Kidney (tissue), 14 donors: Measurements from ENCODE around the gene MGME1. TPM values are rescaled to one million over a fixed set of nuclear protein-coding genes. Genes with fewer than 3 reads are reported as not detected.

Source experiments
- DNase-seq, 5 donors: peaks; one replicate each; pipeline ENCODE4 v3.0.0-alpha.2; 2013 to 2020
- FAIRE-seq: peaks from 2 replicates; lab custom pipeline; 2012; peaks lifted over from hg19 to GRCh38; lab: Jason Lieb, UNC
- H3K27ac ChIP-seq, 2 donors: one replicate each; pipeline ENCODE4 v1.7.0; 2013; ENCODE audit warnings: low read depth in 2 of 2, low read length in 2 of 2, inconsistent platforms in 1 of 2
- H3K27me3 ChIP-seq: one replicate; pipeline ENCODE4 v1.7.1; 2013; ENCODE audit warnings: low read length, inconsistent platforms; ENCODE audit not compliant: control insufficient read depth, insufficient read depth
- H3K36me3 ChIP-seq, 3 donors: one replicate each; pipeline versions ENCODE4 v1.7.0 to v1.7.1; 2013; ENCODE audit warnings: low read length in 3 of 3, control low read depth in 1 of 3, inconsistent platforms in 1 of 3; ENCODE audit not compliant: insufficient read depth in 3 of 3, control insufficient read depth in 2 of 3
- H3K4me1 ChIP-seq, 3 donors: one replicate each; pipeline versions ENCODE4 v1.7.0 to v1.7.1; 2013; ENCODE audit warnings: low read length in 3 of 3, inconsistent platforms in 1 of 3, low read depth in 1 of 3; ENCODE audit not compliant: control insufficient read depth in 2 of 3, insufficient read depth in 2 of 3
- H3K4me3 ChIP-seq, 3 donors: one replicate each; pipeline versions ENCODE4 v1.7.0 to v1.8.1; 2013; ENCODE audit warnings: low read length in 3 of 3, control low read depth in 1 of 3, inconsistent platforms in 1 of 3
- H3K9ac ChIP-seq, 3 donors: one replicate each; pipeline versions ENCODE4 v1.7.0 to v1.7.1; 2013; ENCODE audit warnings: low read length in 3 of 3, control low read depth in 1 of 3, inconsistent platforms in 1 of 3
- H3K9me3 ChIP-seq, 3 donors: one replicate each; pipeline versions ENCODE4 v1.7.0 to v1.7.1; 2013; ENCODE audit warnings: low read length in 3 of 3, control low read depth in 1 of 3, inconsistent platforms in 1 of 3; ENCODE audit not compliant: control insufficient read depth in 2 of 3, insufficient read depth in 1 of 3
- intact Hi-C: fragments of 100-400 bp; cut with DNase I; formaldehyde crosslinking; loops from one replicate; pipeline ENCODE4 v1.11.1; 2022
- polyA plus RNA-seq: library from polyadenylated mRNA; stranded (reverse); fragments of 350-450 nt; fragmentation: Illumina TruSeq; extraction: RNeasy Lipid Tissue Mini Kit (QIAGEN cat#74804); gene quantifications from one replicate; pipeline ENCODE4 v1.2.3, GENCODE V29; 2014; ENCODE audit warnings: low read depth, low replicate concordance; ENCODE audit not compliant: insufficient read depth
- total RNA-seq: library from RNA; stranded (reverse); fragmentation: NEBNext Ultra II Directional; extraction: Animal tissue kit (Norgen Biotek cat#: 25700); gene quantifications from one replicate; pipeline ENCODE4 v1.2.1, GENCODE V29; 2021
- TF ChIP-seq, protein P1 (sequence below): IDR thresholded peaks from 3 replicates; pipeline ENCODE4 v1.5.1; 2012; ENCODE audit warnings: mild to moderate bottlenecking, moderate library complexity, borderline replicate concordance; ENCODE audit not compliant: insufficient read depth; ENCODE audit errors: extremely low read depth
- donor health status: control.
- donor health status: control.
- donor health status: control.
- donor health status: control.
- donor health status: control.
- donor health status: DM: yes; HTN: yes; CAD: no.
- donor health status: Normal renal cell carcinoma (clear cell type).

The MGME1 gene
- total and polyA plus RNA-seq, 2 donors from 2014 or later = 15.5 to 16.7 TPM

DNA sequence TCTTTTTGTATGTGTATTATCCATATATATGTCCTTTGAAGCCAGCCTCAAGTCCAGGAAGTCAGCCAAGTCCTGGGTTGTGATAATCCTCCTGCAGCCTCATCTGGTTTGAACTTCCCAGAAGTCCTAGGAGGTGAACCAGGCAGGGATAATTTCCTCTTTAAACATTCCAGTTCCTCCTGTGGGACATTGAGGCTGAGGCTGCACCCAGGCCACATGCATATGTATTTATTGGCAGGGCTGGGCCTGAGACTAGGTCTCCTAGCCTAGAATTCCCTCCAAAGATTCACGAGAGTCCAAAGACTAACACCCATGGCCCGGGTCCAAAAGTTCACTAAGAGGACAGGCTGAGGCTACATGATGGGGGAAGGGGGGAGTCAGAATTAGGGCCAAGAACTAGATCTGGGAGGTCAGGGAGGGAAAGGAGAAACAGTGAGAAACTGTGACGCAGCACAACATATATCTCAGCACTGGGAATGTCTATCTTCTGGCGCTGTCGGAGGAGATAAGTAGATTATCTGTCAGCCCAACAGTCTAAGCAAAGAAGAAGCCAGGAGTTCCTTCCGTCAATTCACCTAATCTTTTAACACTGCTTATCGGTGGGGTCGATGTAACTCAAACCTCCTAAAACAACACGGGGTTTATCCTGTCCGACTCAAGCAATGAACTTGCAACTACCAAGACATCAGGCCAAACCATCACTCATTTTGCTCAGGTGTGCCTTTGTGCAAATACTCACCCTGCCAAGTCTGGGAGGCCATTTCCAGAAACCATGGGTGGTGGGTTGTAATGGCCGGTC, 43.5 kb upstream of the MGME1 start:
- Histone ChIP-seq H3K9me3 (no peaks in the 10 kb centered on the region), H3K27me3 (no peaks in the 10 kb centered on the region), H3K9ac (no peak overlapping the region), H3K4me1 (no peaks in the 10 kb centered on the region), H3K36me3 (no peaks in the 10 kb centered on the region), H3K27ac (no peak overlapping the region), H3K4me3 (no peak overlapping the region)
- no peak for FAIRE-seq
- intact Hi-C loops = no loop called here
- DNase-seq = peak in 1 of 5 donors; percentile 66
- TF ChIP-seq, protein P1, sequence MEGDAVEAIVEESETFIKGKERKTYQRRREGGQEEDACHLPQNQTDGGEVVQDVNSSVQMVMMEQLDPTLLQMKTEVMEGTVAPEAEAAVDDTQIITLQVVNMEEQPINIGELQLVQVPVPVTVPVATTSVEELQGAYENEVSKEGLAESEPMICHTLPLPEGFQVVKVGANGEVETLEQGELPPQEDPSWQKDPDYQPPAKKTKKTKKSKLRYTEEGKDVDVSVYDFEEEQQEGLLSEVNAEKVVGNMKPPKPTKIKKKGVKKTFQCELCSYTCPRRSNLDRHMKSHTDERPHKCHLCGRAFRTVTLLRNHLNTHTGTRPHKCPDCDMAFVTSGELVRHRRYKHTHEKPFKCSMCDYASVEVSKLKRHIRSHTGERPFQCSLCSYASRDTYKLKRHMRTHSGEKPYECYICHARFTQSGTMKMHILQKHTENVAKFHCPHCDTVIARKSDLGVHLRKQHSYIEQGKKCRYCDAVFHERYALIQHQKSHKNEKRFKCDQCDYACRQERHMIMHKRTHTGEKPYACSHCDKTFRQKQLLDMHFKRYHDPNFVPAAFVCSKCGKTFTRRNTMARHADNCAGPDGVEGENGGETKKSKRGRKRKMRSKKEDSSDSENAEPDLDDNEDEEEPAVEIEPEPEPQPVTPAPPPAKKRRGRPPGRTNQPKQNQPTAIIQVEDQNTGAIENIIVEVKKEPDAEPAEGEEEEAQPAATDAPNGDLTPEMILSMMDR = no peak

DNA sequence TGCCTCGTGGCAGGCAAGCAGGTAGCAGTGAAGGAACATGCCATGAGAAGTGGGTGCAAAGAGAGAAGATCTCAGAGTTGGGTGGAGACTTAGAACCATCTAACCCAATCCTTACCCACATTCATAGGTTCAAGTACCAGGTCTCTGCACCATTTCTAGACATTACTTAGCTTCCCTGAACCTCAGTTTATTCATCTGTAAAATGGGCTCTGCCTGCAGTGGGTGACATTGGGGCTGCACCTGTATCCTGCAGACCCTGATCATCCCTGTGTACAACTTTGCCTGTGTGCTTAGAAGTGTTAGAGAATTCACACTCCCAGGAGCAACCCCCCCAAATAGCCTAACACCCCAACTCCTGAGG, 42.9 kb upstream of the MGME1 start:
- TF ChIP-seq, protein P1 = no peak
- FAIRE-seq (no peak), DNase-seq (no peak)
- Histone ChIP-seq H3K36me3 (no peaks in the 10 kb centered on the region), H3K9ac (no peak overlapping the region), H3K27ac (no peak overlapping the region), H3K4me1 (no peaks in the 10 kb centered on the region), H3K4me3 (no peak overlapping the region), H3K9me3 (no peaks in the 10 kb centered on the region), H3K27me3 (no peaks in the 10 kb centered on the region)
- intact Hi-C loops = no loop called here

DNA sequence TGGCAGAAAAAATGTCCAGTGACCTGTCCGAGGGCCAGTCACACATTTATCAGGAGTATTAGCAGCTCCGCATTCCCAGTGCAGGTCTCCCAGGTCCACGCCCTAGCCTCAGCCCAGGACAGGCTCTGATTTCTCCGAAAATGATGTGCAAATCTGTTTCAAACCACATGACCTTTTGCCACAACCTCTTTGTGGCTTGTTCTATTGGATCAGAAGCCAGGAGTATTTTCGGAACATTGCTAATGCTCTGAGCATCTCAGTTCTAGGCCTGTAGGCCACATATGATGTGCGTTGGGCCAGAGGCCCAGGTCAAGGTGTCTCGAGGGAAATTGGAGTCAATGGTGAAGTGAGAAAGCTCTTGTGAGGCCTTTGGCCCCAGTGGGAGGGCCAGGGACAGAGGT, 40.6 kb upstream of the MGME1 start:
- Histone ChIP-seq H3K9me3 (no peaks in the 10 kb centered on the region), H3K36me3 (no peaks in the 10 kb centered on the region), H3K4me3 (no peak overlapping the region), H3K4me1 (no peaks in the 10 kb centered on the region), H3K9ac (no peak overlapping the region), H3K27me3 (no peaks in the 10 kb centered on the region), H3K27ac (no peak overlapping the region)
- intact Hi-C loops = no loop called here
- FAIRE-seq = no peak
- no peak for DNase-seq
- TF ChIP-seq, protein P1 = no peak
